ENCODE data around the gene PNMA8B.
A peak's percentile ranks its signal among the peaks of the same experiment; 100 is the strongest.

Gene PNMA8B

GRCh38 chr19:46486358-46486757 is 9.3 kb downstream of the PNMA8B start:
- 85 to 89% methylated on average over 3 of the region's 3 CpGs for WGBS, 2 experiments (ENCODE audit: insufficient coverage in 2 of 2)
- H3K9me3 ChIP-seq (ENCODE audit: control insufficient read depth, low read length): no peaks in the 10 kb centered on the region
- H3K27ac ChIP-seq (ENCODE audit: low read depth, low read length, severe bottlenecking): no peak overlapping the region
- no peaks in the 10 kb centered on the region for H3K36me3 ChIP-seq (ENCODE audit: control insufficient read depth, insufficient read depth, low read length)
- H3K4me1 ChIP-seq (ENCODE audit: control insufficient read depth, insufficient read depth, low read length, poor library complexity, severe bottlenecking): peaks cover 12% of the 10 kb centered on the region
- H3K4me3 ChIP-seq (ENCODE audit: extremely low read depth, insufficient read depth, low read length, poor library complexity, severe bottlenecking): no peak overlapping the region

GRCh38 chr19:46484656-46485055 is 11.0 kb downstream of the PNMA8B start:
- H3K27ac ChIP-seq (ENCODE audit: low read depth, low read length, severe bottlenecking): no peak overlapping the region
- WGBS, 2 experiments (ENCODE audit: insufficient coverage in 2 of 2): 81 to 90% methylated on average over 3 to 4 of the region's 4 CpGs

DNA sequence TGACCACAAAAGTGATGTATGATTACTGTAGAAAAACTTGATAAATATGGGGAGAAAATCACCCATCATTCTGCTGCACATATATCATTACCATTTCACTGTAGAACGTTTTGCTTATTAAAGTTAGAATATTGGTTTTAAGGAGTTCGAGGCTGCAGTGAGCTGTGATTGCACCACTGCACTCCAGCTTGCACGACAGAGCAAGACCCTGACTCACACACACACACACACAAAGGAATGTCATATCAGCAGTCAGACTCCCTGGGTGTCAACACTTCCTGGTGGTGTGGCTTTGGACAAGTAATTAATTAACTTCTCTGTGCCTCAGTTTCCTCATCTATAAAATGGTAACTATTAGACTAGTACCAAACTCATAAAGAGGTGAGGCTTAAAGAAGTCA is 13.0 kb downstream of the PNMA8B start:
- no peak overlapping the region for H3K4me3 ChIP-seq (ENCODE audit: extremely low read depth, insufficient read depth, low read length, poor library complexity, severe bottlenecking)
- H3K9me3 ChIP-seq (ENCODE audit: control insufficient read depth, low read length): no peaks in the 10 kb centered on the region
- no peaks in the 10 kb centered on the region for H3K36me3 ChIP-seq (ENCODE audit: control insufficient read depth, insufficient read depth, low read length)
- H3K27ac ChIP-seq (ENCODE audit: low read depth, low read length, severe bottlenecking): no peak overlapping the region
- H3K4me1 ChIP-seq (ENCODE audit: control insufficient read depth, insufficient read depth, low read length, poor library complexity, severe bottlenecking): peaks cover 15% of the 10 kb centered on the region
- WGBS, 2 experiments (ENCODE audit: insufficient coverage in 2 of 2): 50% methylated on average over 1 of the region's 3 CpGs; no CpG with 5 or more reads in 1 of the 2 experiments

More at GRCh38 chr19:46484656-46485055, 11.0 kb downstream of the PNMA8B start:
- Histone ChIP-seq H3K4me3 (ENCODE audit: extremely low read depth, insufficient read depth, low read length, poor library complexity, severe bottlenecking) (no peak overlapping the region), H3K36me3 (ENCODE audit: control insufficient read depth, insufficient read depth, low read length) (no peaks in the 10 kb centered on the region), H3K4me1 (ENCODE audit: control insufficient read depth, insufficient read depth, low read length, poor library complexity, severe bottlenecking) (peaks cover 19% of the 10 kb centered on the region), H3K9me3 (ENCODE audit: control insufficient read depth, low read length) (no peaks in the 10 kb centered on the region)

GRCh38 chr19:46481947-46482346 is 13.7 kb downstream of the PNMA8B start:
- 92 to 94% methylated on average over 4 of the region's 5 CpGs for WGBS, 2 experiments (ENCODE audit: insufficient coverage in 2 of 2)
- no peak overlapping the region for H3K27ac ChIP-seq (ENCODE audit: low read depth, low read length, severe bottlenecking)
- no peaks in the 10 kb centered on the region for H3K9me3 ChIP-seq (ENCODE audit: control insufficient read depth, low read length)
- peaks cover 15% of the 10 kb centered on the region for H3K4me1 ChIP-seq (ENCODE audit: control insufficient read depth, insufficient read depth, low read length, poor library complexity, severe bottlenecking)
- H3K4me3 ChIP-seq (ENCODE audit: extremely low read depth, insufficient read depth, low read length, poor library complexity, severe bottlenecking): no peak overlapping the region
- H3K36me3 ChIP-seq (ENCODE audit: control insufficient read depth, insufficient read depth, low read length): no peaks in the 10 kb centered on the region

DNA sequence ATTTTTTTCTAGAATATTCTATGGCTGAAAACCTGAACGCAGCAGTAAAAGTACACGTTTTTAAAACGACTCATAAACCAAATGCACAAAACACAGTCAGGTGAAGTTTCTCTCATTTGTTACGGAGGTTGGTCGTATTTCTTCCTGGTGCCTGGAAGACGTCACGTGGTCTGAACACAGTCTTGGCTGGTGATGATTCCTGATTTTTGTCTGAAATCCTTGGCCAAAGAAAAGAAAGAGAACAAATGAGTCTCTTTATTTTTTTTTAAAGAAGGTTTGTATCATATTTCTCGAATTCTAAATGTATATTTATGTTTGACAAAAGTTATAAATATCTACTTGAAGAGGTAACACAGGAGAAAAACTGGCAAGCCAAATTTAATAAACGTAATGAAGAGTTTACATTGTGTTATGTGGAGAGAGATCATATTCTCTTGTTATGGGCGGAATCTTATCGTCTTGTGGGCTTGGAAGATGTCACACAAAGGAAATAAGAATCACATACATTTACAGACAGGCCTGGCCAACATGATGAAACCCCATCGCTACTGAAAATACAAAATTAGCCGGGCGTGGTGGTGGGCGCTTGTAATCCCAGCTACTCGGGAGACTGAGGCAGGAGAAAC is 14.3 kb downstream of the PNMA8B start:
- Histone ChIP-seq H3K9me3 (ENCODE audit: control insufficient read depth, low read length) (no peaks in the 10 kb centered on the region), H3K4me3 (ENCODE audit: extremely low read depth, insufficient read depth, low read length, poor library complexity, severe bottlenecking) (no peak overlapping the region), H3K36me3 (ENCODE audit: control insufficient read depth, insufficient read depth, low read length) (no peaks in the 10 kb centered on the region), H3K4me1 (ENCODE audit: control insufficient read depth, insufficient read depth, low read length, poor library complexity, severe bottlenecking) (peaks cover 15% of the 10 kb centered on the region), H3K27ac (ENCODE audit: low read depth, low read length, severe bottlenecking) (peak overlapping the region; percentile 66)
- 93 to 94% methylated on average over 9 to 15 of the region's 16 CpGs for WGBS, 2 experiments (ENCODE audit: insufficient coverage in 2 of 2)

DNA sequence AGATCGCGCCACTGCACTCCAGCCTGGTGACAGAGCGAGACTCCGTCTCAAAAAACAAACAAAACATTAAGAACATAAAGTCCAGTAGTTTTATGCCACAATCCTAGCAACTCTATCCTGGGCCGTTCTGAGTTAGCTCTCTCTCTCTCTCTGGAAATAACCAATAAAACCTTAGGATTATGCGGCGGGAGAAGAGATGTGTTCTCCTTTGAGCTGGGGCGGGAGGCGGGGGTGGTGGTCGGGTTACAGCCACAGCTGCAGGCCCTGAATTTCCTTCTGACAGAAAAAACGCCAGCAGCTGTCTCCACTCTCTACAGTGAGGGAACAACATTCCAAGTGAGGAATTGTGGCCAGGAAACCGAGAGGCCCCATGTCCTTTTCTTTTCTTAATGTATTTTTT is 15.3 kb downstream of the PNMA8B start:
- WGBS, 2 experiments (ENCODE audit: insufficient coverage in 2 of 2): 17 to 87% methylated on average over 2 to 3 of the region's 12 CpGs
- Histone ChIP-seq H3K4me1 (ENCODE audit: control insufficient read depth, insufficient read depth, low read length, poor library complexity, severe bottlenecking) (peaks cover 15% of the 10 kb centered on the region), H3K9me3 (ENCODE audit: control insufficient read depth, low read length) (no peaks in the 10 kb centered on the region), H3K4me3 (ENCODE audit: extremely low read depth, insufficient read depth, low read length, poor library complexity, severe bottlenecking) (no peak overlapping the region), H3K36me3 (ENCODE audit: control insufficient read depth, insufficient read depth, low read length) (no peaks in the 10 kb centered on the region), H3K27ac (ENCODE audit: low read depth, low read length, severe bottlenecking) (peak overlapping the region; percentile 66)

GRCh38 chr19:46478356-46478986 is 17.2 kb downstream of the PNMA8B start:
- WGBS, 2 experiments (ENCODE audit: insufficient coverage in 2 of 2): 50 to 51% methylated on average over 2 to 3 of the region's 4 CpGs
- no peak overlapping the region for H3K27ac ChIP-seq (ENCODE audit: low read depth, low read length, severe bottlenecking)
- H3K36me3 ChIP-seq (ENCODE audit: control insufficient read depth, insufficient read depth, low read length): no peaks in the 10 kb centered on the region
- peaks cover 15% of the 10 kb centered on the region for H3K4me1 ChIP-seq (ENCODE audit: control insufficient read depth, insufficient read depth, low read length, poor library complexity, severe bottlenecking)
- H3K4me3 ChIP-seq (ENCODE audit: extremely low read depth, insufficient read depth, low read length, poor library complexity, severe bottlenecking): no peak overlapping the region
- H3K9me3 ChIP-seq (ENCODE audit: control insufficient read depth, low read length): no peaks in the 10 kb centered on the region

GRCh38 chr19:46475986-46476385 is 19.7 kb downstream of the PNMA8B start:
- no peaks in the 10 kb centered on the region for H3K36me3 ChIP-seq (ENCODE audit: control insufficient read depth, insufficient read depth, low read length)
- peaks cover 11% of the 10 kb centered on the region for H3K4me1 ChIP-seq (ENCODE audit: control insufficient read depth, insufficient read depth, low read length, poor library complexity, severe bottlenecking)
- no peaks in the 10 kb centered on the region for H3K9me3 ChIP-seq (ENCODE audit: control insufficient read depth, low read length)
- no peak overlapping the region for H3K4me3 ChIP-seq (ENCODE audit: extremely low read depth, insufficient read depth, low read length, poor library complexity, severe bottlenecking)
- H3K27ac ChIP-seq (ENCODE audit: low read depth, low read length, severe bottlenecking): no peak overlapping the region
- WGBS, 2 experiments (ENCODE audit: insufficient coverage in 2 of 2): 100% methylated on average over 1 of the region's 2 CpGs; no CpG with 5 or more reads in 1 of the 2 experiments

GRCh38 chr19:46474211-46474610 is 21.5 kb downstream of the PNMA8B start:
- WGBS, 2 experiments (ENCODE audit: insufficient coverage in 2 of 2): 81 to 90% methylated on average over 5 to 8 of the region's 8 CpGs
- peaks cover 14% of the 10 kb centered on the region for H3K4me1 ChIP-seq (ENCODE audit: control insufficient read depth, insufficient read depth, low read length, poor library complexity, severe bottlenecking)
- no peak overlapping the region for H3K27ac ChIP-seq (ENCODE audit: low read depth, low read length, severe bottlenecking)
- no peak overlapping the region for H3K4me3 ChIP-seq (ENCODE audit: extremely low read depth, insufficient read depth, low read length, poor library complexity, severe bottlenecking)
- peaks cover 11% of the 10 kb centered on the region for H3K36me3 ChIP-seq (ENCODE audit: control insufficient read depth, insufficient read depth, low read length)
- H3K9me3 ChIP-seq (ENCODE audit: control insufficient read depth, low read length): no peaks in the 10 kb centered on the region

- Histone ChIP-seq H3K9me3 (ENCODE audit: control insufficient read depth, low read length) (no peaks in the 10 kb centered on the region), H3K4me1 (ENCODE audit: control insufficient read depth, insufficient read depth, low read length, poor library complexity, severe bottlenecking) (peaks cover 14% of the 10 kb centered on the region), H3K4me3 (ENCODE audit: extremely low read depth, insufficient read depth, low read length, poor library complexity, severe bottlenecking) (no peak overlapping the region), H3K27ac (ENCODE audit: low read depth, low read length, severe bottlenecking) (no peak overlapping the region), H3K36me3 (ENCODE audit: control insufficient read depth, insufficient read depth, low read length) (peaks cover 24% of the 10 kb centered on the region)
- WGBS, 2 experiments (ENCODE audit: insufficient coverage in 2 of 2): 88 to 100% methylated on average over 1 to 2 of the region's 4 CpGs
Measured at GRCh38 chr19:46472592-46472991, 23.1 kb downstream of the PNMA8B start.

Measured in mesodermal cell (in vitro differentiated cells).